Body of pancreas (tissue), 4 donors: ENCODE data around the gene PPP1R9A. TPM values are rescaled to one million over a fixed set of nuclear protein-coding genes. Genes with fewer than 3 reads are reported as not detected.

Experiments used
- ATAC-seq: fragments of 150-250 bp; one replicate; pipeline ENCODE4 v1.9.1; 2016
- DNase-seq, 4 donors: peaks; one replicate each; pipeline ENCODE4 v3.0.0-alpha.2; 2019
- H3K27ac ChIP-seq, 4 donors: fragments of 200-600 bp; sonication (generic); 1 replicate in 3 of 4; 2 replicates in 1 of 4; pipeline versions ENCODE4 v1.5.1 to v1.6.1; 2016 to 2019; ENCODE audit warnings: mild to moderate bottlenecking in 1 of 4, mixed read lengths in 1 of 4, moderate library complexity in 1 of 4
- H3K27me3 ChIP-seq, 2 donors: fragments of 200-600 bp; sonication (generic); one replicate each; pipeline ENCODE4 v1.6.0; 2016; ENCODE audit warnings: mild to moderate bottlenecking in 1 of 2
- H3K36me3 ChIP-seq, 2 donors: fragments of 200-600 bp; sonication (generic); replicated peaks in 1 of 2; 2 replicates each; pipeline ENCODE4 v1.5.1; 2016; ENCODE audit warnings: low read depth in 2 of 2; ENCODE audit not compliant: insufficient read depth in 1 of 2
- H3K4me1 ChIP-seq: fragments of 200-600 bp; sonication (generic); one replicate; pipeline ENCODE4 v1.6.0; 2016
- H3K4me3 ChIP-seq, 2 donors: fragments of 200-600 bp; sonication (generic); 1 replicate in 1 of 2; 2 replicates in 1 of 2; pipeline ENCODE4 v1.5.1; 2016 to 2019
- H3K9me3 ChIP-seq, 3 donors: fragments of 200-600 bp; sonication (generic); 1 replicate in 2 of 3; 2 replicates in 1 of 3; pipeline ENCODE4 v1.5.1; 2016
- POLR2A ChIP-seq, 3 donors: fragments of 450-650 bp; IDR thresholded peaks; one replicate each; pipeline ENCODE4 v1.6.1; 2016; ENCODE audit warnings: antibody characterized with exemption in 3 of 3, mild to moderate bottlenecking in 2 of 3
- WGBS, 2 donors: methylation state at CpG; one replicate each; pipeline ENCODE4 v1.1.5; 2017; 5-methylcytosine and 5-hydroxymethylcytosine counted together
- intact Hi-C: fragments of 100-400 bp; cut with DNase I; formaldehyde crosslinking; loops from one replicate; pipeline ENCODE4 v1.15.1; 2023
- total RNA-seq, 2 donors: library from RNA; depleted of rRNA; stranded (reverse); fragments of >200 nt; gene quantifications; one replicate each; pipeline ENCODE4 v1.1.0, GENCODE V29; 2016
- TF ChIP-seq, protein P1 (sequence below), 7 experiments: fragments of 450-650 bp in 4 of 7; fragments of 200-600 bp in 3 of 7; sonication (generic) in 3 of 7; IDR thresholded peaks; one replicate each; pipeline ENCODE4 v1.5.1; 2016 to 2019; ENCODE audit warnings: antibody characterized with exemption in 7 of 7

Gene PPP1R9A
- total RNA-seq, 2 donors from 2014 or later = 16.1 to 44.2 TPM

GRCh38 chr7:94888551-94888950 lies 18.8 kb upstream of the PPP1R9A start:
- 5 to 6% methylated on average over 5 of the region's 5 CpGs for WGBS, 2 donors
- peak; percentile 53 to 79 (median 70) for DNase-seq
- Histone ChIP-seq H3K27ac (peak overlapping the region in 3 of 4 donors; percentile 28 to 52 (median 49)), H3K4me1 (peaks cover 12% of the 10 kb centered on the region), H3K36me3 (no peaks in the 10 kb centered on the region), H3K27me3 (no peaks in the 10 kb centered on the region), H3K4me3 (no peak overlapping the region), H3K9me3 (no peaks in the 10 kb centered on the region)
- TF ChIP-seq, protein P1, sequence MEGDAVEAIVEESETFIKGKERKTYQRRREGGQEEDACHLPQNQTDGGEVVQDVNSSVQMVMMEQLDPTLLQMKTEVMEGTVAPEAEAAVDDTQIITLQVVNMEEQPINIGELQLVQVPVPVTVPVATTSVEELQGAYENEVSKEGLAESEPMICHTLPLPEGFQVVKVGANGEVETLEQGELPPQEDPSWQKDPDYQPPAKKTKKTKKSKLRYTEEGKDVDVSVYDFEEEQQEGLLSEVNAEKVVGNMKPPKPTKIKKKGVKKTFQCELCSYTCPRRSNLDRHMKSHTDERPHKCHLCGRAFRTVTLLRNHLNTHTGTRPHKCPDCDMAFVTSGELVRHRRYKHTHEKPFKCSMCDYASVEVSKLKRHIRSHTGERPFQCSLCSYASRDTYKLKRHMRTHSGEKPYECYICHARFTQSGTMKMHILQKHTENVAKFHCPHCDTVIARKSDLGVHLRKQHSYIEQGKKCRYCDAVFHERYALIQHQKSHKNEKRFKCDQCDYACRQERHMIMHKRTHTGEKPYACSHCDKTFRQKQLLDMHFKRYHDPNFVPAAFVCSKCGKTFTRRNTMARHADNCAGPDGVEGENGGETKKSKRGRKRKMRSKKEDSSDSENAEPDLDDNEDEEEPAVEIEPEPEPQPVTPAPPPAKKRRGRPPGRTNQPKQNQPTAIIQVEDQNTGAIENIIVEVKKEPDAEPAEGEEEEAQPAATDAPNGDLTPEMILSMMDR (IDR thresholded peaks at IDR 0.05) = peak in 6 of 7 experiments; percentile 29 to 61 (median 50)
- TF ChIP-seq POLR2A (IDR thresholded peaks at IDR 0.05) = no peak
- intact Hi-C loops = no loop called here
- ATAC-seq = peak; percentile 91

DNA sequence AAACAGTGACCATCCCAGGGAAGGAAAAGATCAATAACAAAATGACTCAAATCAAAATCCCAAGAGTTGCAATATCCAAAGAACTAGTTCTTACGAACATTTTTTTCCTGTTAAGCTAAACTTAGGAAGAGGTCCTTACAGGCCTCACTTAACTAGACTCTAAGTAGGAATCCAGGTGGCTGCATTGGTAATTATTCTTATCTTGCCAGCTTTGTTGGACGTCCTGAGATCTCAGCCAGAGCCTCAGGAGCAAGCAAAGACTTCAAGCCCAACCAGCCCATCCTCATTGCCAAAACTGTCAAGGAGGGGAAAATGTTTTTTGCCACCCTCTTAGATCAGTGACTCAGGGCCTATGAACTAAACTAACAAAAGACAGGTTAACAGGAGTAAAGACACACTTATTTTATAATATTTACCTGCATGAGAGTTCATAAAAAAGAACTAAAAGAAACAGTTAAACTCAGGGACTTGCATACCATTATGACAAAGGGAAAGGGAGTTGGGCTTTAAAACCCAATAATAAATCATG lies 18.3 kb upstream of the PPP1R9A start:
- WGBS, 2 donors = 24 to 29% methylated on average over 2 of the region's 2 CpGs
- H3K4me1 ChIP-seq = peaks cover 12% of the 10 kb centered on the region
- H3K27ac ChIP-seq = peak overlapping the region in 3 of 4 donors; percentile 28 to 52 (median 49)
- H3K9me3 ChIP-seq = no peaks in the 10 kb centered on the region
- DNase-seq (no peak), ATAC-seq (peak; percentile 45)
- H3K4me3 ChIP-seq = no peak overlapping the region
- no peaks in the 10 kb centered on the region for H3K36me3 ChIP-seq
- TF ChIP-seq, protein P1 (IDR thresholded peaks at IDR 0.05) = no peak
- no peak for TF ChIP-seq POLR2A (IDR thresholded peaks at IDR 0.05)
- intact Hi-C loops = no loop called here
- no peaks in the 10 kb centered on the region for H3K27me3 ChIP-seq

- Histone ChIP-seq H3K4me3 (no peak overlapping the region), H3K9me3 (no peaks in the 10 kb centered on the region), H3K4me1 (peaks cover 12% of the 10 kb centered on the region), H3K27ac (no peak overlapping the region), H3K36me3 (no peaks in the 10 kb centered on the region), H3K27me3 (no peaks in the 10 kb centered on the region)
- ATAC-seq (no peak), DNase-seq (no peak)
- intact Hi-C loops = no loop called here
- no peak for TF ChIP-seq POLR2A (IDR thresholded peaks at IDR 0.05)
- TF ChIP-seq, protein P1 (IDR thresholded peaks at IDR 0.05) = no peak
- WGBS, 2 donors = 75 to 77% methylated on average over 2 of the region's 2 CpGs
These were observed 17.2 kb upstream of the PPP1R9A start for GRCh38 chr7:94890216-94890615.

DNA sequence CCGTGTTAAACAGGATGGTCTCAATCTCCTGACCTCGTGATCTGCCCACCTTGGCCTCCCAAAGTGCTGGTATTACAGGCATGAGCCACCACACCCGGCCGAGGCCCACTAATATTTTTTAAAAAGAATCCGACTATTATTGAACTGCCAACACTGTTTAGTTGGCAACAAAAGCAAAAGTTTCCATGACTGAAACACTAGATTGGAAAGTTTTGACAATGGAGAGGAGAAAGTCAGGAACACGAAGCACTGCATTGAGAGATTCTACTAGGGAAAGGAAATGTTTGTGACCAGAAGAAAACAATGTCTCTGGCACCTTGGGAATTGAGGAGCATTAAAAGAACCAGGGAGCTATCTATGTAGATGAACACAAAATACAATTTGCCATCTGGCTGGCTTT lies 13.7 kb upstream of the PPP1R9A start:
- DNase-seq (no peak), ATAC-seq (no peak)
- no peak overlapping the region for H3K27ac ChIP-seq
- no peaks in the 10 kb centered on the region for H3K36me3 ChIP-seq
- 80 to 85% methylated on average over 6 of the region's 6 CpGs for WGBS, 2 donors
- H3K27me3 ChIP-seq = no peaks in the 10 kb centered on the region
- no peak overlapping the region for H3K4me3 ChIP-seq
- TF ChIP-seq POLR2A (IDR thresholded peaks at IDR 0.05) = no peak
- TF ChIP-seq, protein P1 (IDR thresholded peaks at IDR 0.05) = no peak
- intact Hi-C loops = no loop called here
- peaks cover 7% of the 10 kb centered on the region for H3K4me1 ChIP-seq
- no peaks in the 10 kb centered on the region for H3K9me3 ChIP-seq

DNA sequence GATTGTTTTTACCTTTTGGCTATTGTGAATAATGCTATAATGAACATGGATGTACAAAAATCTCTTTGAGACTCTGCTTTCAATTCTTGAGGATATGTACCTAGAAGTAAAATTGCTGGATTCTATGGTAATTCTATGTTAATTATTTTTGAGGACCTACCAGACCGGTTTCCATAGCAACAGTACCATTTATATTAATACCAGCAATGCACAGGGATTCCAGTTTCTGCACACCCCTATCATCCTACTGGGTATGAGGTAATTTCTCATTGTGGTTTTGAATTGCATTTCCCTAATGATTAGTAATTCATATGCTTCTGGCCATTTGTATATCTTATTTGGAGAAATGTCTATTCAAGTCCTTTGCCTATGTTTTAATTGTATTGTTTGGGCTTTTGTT lies 9.9 kb upstream of the PPP1R9A start:
- intact Hi-C loops = no loop called here
- no peak for ATAC-seq
- DNase-seq = no peak

More for the DNA sequence above, 9.9 kb upstream of the PPP1R9A start:
- Histone ChIP-seq H3K9me3 (no peaks in the 10 kb centered on the region), H3K4me3 (no peak overlapping the region), H3K36me3 (no peaks in the 10 kb centered on the region), H3K27ac (no peak overlapping the region), H3K4me1 (no peaks in the 10 kb centered on the region), H3K27me3 (no peaks in the 10 kb centered on the region)
- no peak for TF ChIP-seq POLR2A (IDR thresholded peaks at IDR 0.05)
- TF ChIP-seq, protein P1 (IDR thresholded peaks at IDR 0.05) = no peak
- 85% methylated on average over 1 of the region's 1 CpG for WGBS, 2 donors
